ENCODE data around the gene GUCY1B1.

The GUCY1B1 gene

GRCh38 chr4:155772459-155773195, 13.8 kb downstream of the GUCY1B1 start:
- no peak overlapping the region for H2AFZ ChIP-seq (ENCODE audit: low read depth, low read length)
- no peak overlapping the region for H3K14ac ChIP-seq (ENCODE audit: low read length in 2 of 2)
- peaks cover 4% of the 10 kb centered on the region for H3K79me1 ChIP-seq (replicated peaks; ENCODE audit: low read length, poor library complexity, severe bottlenecking)
- H3K4me3 ChIP-seq (ENCODE audit: insufficient read depth in 1 of 2, low read depth in 1 of 2, low read length in 2 of 2) = no peak overlapping the region
- no peak overlapping the region for H2BK5ac ChIP-seq (ENCODE audit: low read depth, low read length, poor library complexity, severe bottlenecking)
- no peaks in the 10 kb centered on the region for H3K4me1 ChIP-seq (ENCODE audit: control insufficient read depth, insufficient read depth, low read depth, low read length)
- H3K23ac ChIP-seq (ENCODE audit: low read length in 2 of 2) = no peak overlapping the region
- H3K4ac ChIP-seq (ENCODE audit: low read depth in 1 of 2, low read length in 2 of 2) = no peak overlapping the region
- H2AK5ac ChIP-seq (ENCODE audit: low read length, severe bottlenecking) = no peak overlapping the region
- no peak overlapping the region for H3K9ac ChIP-seq (ENCODE audit: low read length)
- H3K18ac ChIP-seq (ENCODE audit: low read depth in 1 of 2, low read length in 2 of 2) = no peak overlapping the region
- no peaks in the 10 kb centered on the region for H3K9me3 ChIP-seq (ENCODE audit: control insufficient read depth, low read length)
- H4K91ac ChIP-seq (ENCODE audit: low read length) = no peak overlapping the region
- 96% methylated on average over 5 of the region's 8 CpGs for WGBS
- H3K4me2 ChIP-seq (ENCODE audit: low read length, poor library complexity, severe bottlenecking) = no peak overlapping the region
- H2BK12ac ChIP-seq (ENCODE audit: low read length in 2 of 2) = peak overlapping the region in 1 of 2 experiments; percentile 39
- no peak overlapping the region for H2BK120ac ChIP-seq (ENCODE audit: low read depth, low read length)
- H4K8ac ChIP-seq (ENCODE audit: low read length) = no peak overlapping the region
- peaks cover 6 to 8% of the 10 kb centered on the region in 2 experiments for H3K36me3 ChIP-seq (ENCODE audit: control insufficient read depth in 1 of 2, insufficient read depth in 2 of 2, low read depth in 1 of 2, low read length in 2 of 2)
- no peaks in the 10 kb centered on the region for H3K27me3 ChIP-seq (ENCODE audit: control insufficient read depth in 1 of 2, insufficient read depth in 1 of 2, low read length in 2 of 2)
- no peak overlapping the region for H3K27ac ChIP-seq (ENCODE audit: low read length, poor library complexity, severe bottlenecking)
- no peak overlapping the region for H2BK15ac ChIP-seq (ENCODE audit: low read depth, poor library complexity, severe bottlenecking)
- DNase-seq = no peak

- H3K4ac ChIP-seq (ENCODE audit: low read depth in 1 of 2, low read length in 2 of 2) = no peak overlapping the region
- H2BK120ac ChIP-seq (ENCODE audit: low read depth, low read length) = no peak overlapping the region
- WGBS = 83% methylated on average over 3 of the region's 4 CpGs
Measured at GRCh38 chr4:155773196-155773800, 14.5 kb downstream of the GUCY1B1 start.

DNA sequence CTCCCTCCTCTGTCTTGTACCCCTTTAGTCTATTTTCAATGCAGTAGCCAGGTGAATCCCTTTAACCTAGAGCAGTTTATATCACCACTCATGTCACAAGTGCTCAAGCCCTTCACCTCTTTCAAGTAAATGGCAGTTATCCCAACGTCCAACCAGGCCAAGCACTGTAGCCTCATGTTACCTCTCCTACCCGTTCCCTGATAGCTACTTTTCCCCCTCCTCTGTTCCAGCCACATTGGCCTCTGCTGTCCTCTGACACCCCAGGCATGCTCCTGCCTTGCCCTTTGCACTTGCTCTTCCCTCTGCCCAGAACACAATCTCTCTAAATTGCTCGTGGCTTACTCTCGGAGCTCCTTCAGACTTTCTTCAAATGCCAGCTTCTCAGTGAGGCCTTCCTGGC, 15.2 kb downstream of the GUCY1B1 start:
- H4K91ac ChIP-seq (ENCODE audit: low read length) = no peak overlapping the region
- no peak overlapping the region for H3K18ac ChIP-seq (ENCODE audit: low read depth in 1 of 2, low read length in 2 of 2)
- H3K9me3 ChIP-seq (ENCODE audit: control insufficient read depth, low read length) = no peaks in the 10 kb centered on the region
- no peak overlapping the region for H2BK5ac ChIP-seq (ENCODE audit: low read depth, low read length, poor library complexity, severe bottlenecking)
- no peak overlapping the region for H2BK15ac ChIP-seq (ENCODE audit: low read depth, poor library complexity, severe bottlenecking)
- no peak overlapping the region for H3K9ac ChIP-seq (ENCODE audit: low read length)
- H3K4me3 ChIP-seq (ENCODE audit: insufficient read depth in 1 of 2, low read depth in 1 of 2, low read length in 2 of 2) = no peak overlapping the region
- peaks cover 6 to 8% of the 10 kb centered on the region in 2 experiments for H3K36me3 ChIP-seq (ENCODE audit: control insufficient read depth in 1 of 2, insufficient read depth in 2 of 2, low read depth in 1 of 2, low read length in 2 of 2)
- H3K79me1 ChIP-seq (replicated peaks; ENCODE audit: low read length, poor library complexity, severe bottlenecking) = peaks cover 4% of the 10 kb centered on the region
- no peak overlapping the region for H3K23ac ChIP-seq (ENCODE audit: low read length in 2 of 2)
- H3K27me3 ChIP-seq (ENCODE audit: control insufficient read depth in 1 of 2, insufficient read depth in 1 of 2, low read length in 2 of 2) = no peaks in the 10 kb centered on the region
- H3K14ac ChIP-seq (ENCODE audit: low read length in 2 of 2) = no peak overlapping the region
- no peak overlapping the region for H2AFZ ChIP-seq (ENCODE audit: low read depth, low read length)
- no peak overlapping the region for H4K8ac ChIP-seq (ENCODE audit: low read length)
- H3K4me2 ChIP-seq (ENCODE audit: low read length, poor library complexity, severe bottlenecking) = no peak overlapping the region
- no peak overlapping the region for H3K4ac ChIP-seq (ENCODE audit: low read depth in 1 of 2, low read length in 2 of 2)
- H2BK12ac ChIP-seq (ENCODE audit: low read length in 2 of 2) = peak overlapping the region in 1 of 2 experiments; percentile 51
- no peak overlapping the region for H2AK5ac ChIP-seq (ENCODE audit: low read length, severe bottlenecking)
- H3K4me1 ChIP-seq (ENCODE audit: control insufficient read depth, insufficient read depth, low read depth, low read length) = no peaks in the 10 kb centered on the region
- WGBS = 96% methylated on average over 4 of the region's 4 CpGs
- H2BK120ac ChIP-seq (ENCODE audit: low read depth, low read length) = no peak overlapping the region
- no peak overlapping the region for H3K27ac ChIP-seq (ENCODE audit: low read length, poor library complexity, severe bottlenecking)
- no peak for DNase-seq

More at GRCh38 chr4:155773196-155773800, 14.5 kb downstream of the GUCY1B1 start:
- Histone ChIP-seq H2AK5ac (ENCODE audit: low read length, severe bottlenecking) (no peak overlapping the region), H2BK15ac (ENCODE audit: low read depth, poor library complexity, severe bottlenecking) (no peak overlapping the region), H3K4me3 (ENCODE audit: insufficient read depth in 1 of 2, low read depth in 1 of 2, low read length in 2 of 2) (no peak overlapping the region), H3K4me2 (ENCODE audit: low read length, poor library complexity, severe bottlenecking) (no peak overlapping the region), H3K36me3 (ENCODE audit: control insufficient read depth in 1 of 2, insufficient read depth in 2 of 2, low read depth in 1 of 2, low read length in 2 of 2) (peaks cover 6 to 8% of the 10 kb centered on the region in 2 experiments), H2BK5ac (ENCODE audit: low read depth, low read length, poor library complexity, severe bottlenecking) (no peak overlapping the region), H3K27ac (ENCODE audit: low read length, poor library complexity, severe bottlenecking) (no peak overlapping the region), H3K27me3 (ENCODE audit: control insufficient read depth in 1 of 2, insufficient read depth in 1 of 2, low read length in 2 of 2) (no peaks in the 10 kb centered on the region), H4K91ac (ENCODE audit: low read length) (no peak overlapping the region), H3K9ac (ENCODE audit: low read length) (no peak overlapping the region), H3K23ac (ENCODE audit: low read length in 2 of 2) (no peak overlapping the region), H3K79me1 (replicated peaks; ENCODE audit: low read length, poor library complexity, severe bottlenecking) (peaks cover 4% of the 10 kb centered on the region), H2BK12ac (ENCODE audit: low read length in 2 of 2) (no peak overlapping the region), H3K18ac (ENCODE audit: low read depth in 1 of 2, low read length in 2 of 2) (no peak overlapping the region), H3K9me3 (ENCODE audit: control insufficient read depth, low read length) (no peaks in the 10 kb centered on the region), H3K4me1 (ENCODE audit: control insufficient read depth, insufficient read depth, low read depth, low read length) (no peaks in the 10 kb centered on the region), H3K14ac (ENCODE audit: low read length in 2 of 2) (no peak overlapping the region), H4K8ac (ENCODE audit: low read length) (no peak overlapping the region), H2AFZ (ENCODE audit: low read depth, low read length) (no peak overlapping the region)
- peak; percentile 59 for DNase-seq

DNA sequence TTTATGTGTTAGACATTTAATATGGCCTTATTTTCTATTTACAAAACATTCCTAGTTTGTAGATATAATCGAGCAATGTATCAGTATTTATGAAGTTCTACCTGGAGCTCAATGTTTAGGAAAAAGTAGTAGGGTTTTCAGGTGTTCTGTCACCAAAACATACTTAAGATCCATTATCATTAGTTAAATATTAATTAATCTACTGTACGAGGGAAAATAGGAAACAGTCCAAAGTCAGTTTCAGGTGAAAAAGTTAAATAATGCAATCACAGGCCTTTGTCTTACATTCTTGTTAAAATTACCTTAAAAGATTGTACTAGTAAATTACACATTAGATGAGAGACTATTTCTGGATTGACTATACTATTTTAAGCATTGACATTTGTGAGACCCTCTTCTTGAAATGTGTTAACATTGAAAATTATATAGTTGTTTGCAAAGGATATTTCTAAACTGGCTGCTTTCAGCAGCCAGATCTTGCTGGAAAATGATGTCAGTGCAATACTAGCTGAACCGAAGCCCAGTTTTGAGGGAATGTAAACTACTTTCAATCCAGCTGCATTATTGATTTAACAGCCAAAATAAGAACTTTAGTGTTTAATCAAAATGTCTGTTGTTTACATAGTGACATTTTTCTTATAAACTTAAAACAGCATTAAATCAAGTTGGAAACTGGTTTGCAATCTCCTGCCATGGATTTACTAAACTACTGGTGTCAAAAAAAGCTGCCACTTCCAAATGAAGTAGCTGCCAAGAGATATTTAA, 19.3 kb downstream of the GUCY1B1 start:
- Histone ChIP-seq H2AFZ (ENCODE audit: low read depth, low read length) (no peak overlapping the region), H3K4me1 (ENCODE audit: control insufficient read depth, insufficient read depth, low read depth, low read length) (no peaks in the 10 kb centered on the region), H3K4me3 (ENCODE audit: insufficient read depth in 1 of 2, low read depth in 1 of 2, low read length in 2 of 2) (no peak overlapping the region), H3K9ac (ENCODE audit: low read length) (no peak overlapping the region), H2BK12ac (ENCODE audit: low read length in 2 of 2) (no peak overlapping the region), H2BK120ac (ENCODE audit: low read depth, low read length) (no peak overlapping the region), H3K27ac (ENCODE audit: low read length, poor library complexity, severe bottlenecking) (no peak overlapping the region), H3K36me3 (ENCODE audit: control insufficient read depth in 1 of 2, insufficient read depth in 2 of 2, low read depth in 1 of 2, low read length in 2 of 2) (peaks cover 6 to 8% of the 10 kb centered on the region in 2 experiments), H3K27me3 (ENCODE audit: control insufficient read depth in 1 of 2, insufficient read depth in 1 of 2, low read length in 2 of 2) (no peaks in the 10 kb centered on the region), H4K8ac (ENCODE audit: low read length) (no peak overlapping the region), H2BK15ac (ENCODE audit: low read depth, poor library complexity, severe bottlenecking) (no peak overlapping the region), H3K4me2 (ENCODE audit: low read length, poor library complexity, severe bottlenecking) (no peak overlapping the region), H3K9me3 (ENCODE audit: control insufficient read depth, low read length) (no peaks in the 10 kb centered on the region), H2AK5ac (ENCODE audit: low read length, severe bottlenecking) (no peak overlapping the region), H3K18ac (ENCODE audit: low read depth in 1 of 2, low read length in 2 of 2) (no peak overlapping the region), H2BK5ac (ENCODE audit: low read depth, low read length, poor library complexity, severe bottlenecking) (no peak overlapping the region), H3K79me1 (replicated peaks; ENCODE audit: low read length, poor library complexity, severe bottlenecking) (peaks cover 2% of the 10 kb centered on the region), H4K91ac (ENCODE audit: low read length) (no peak overlapping the region), H3K23ac (ENCODE audit: low read length in 2 of 2) (no peak overlapping the region), H3K4ac (ENCODE audit: low read depth in 1 of 2, low read length in 2 of 2) (no peak overlapping the region), H3K14ac (ENCODE audit: low read length in 2 of 2) (no peak overlapping the region)
- WGBS = no CpG with 5 or more reads among the region's 3 CpGs
- peak; percentile 38 for DNase-seq
